Bronchial epithelial cell (primary cell): Measurements from ENCODE around the gene CHCT1. TPM values are rescaled to one million over a fixed set of nuclear protein-coding genes. Genes with fewer than 3 reads are reported as not detected.
"Not testable (repeated sequence)": the region's sequence is repeated elsewhere in the genome, so short reads cannot be mapped to it uniquely, and the experiment has no call there.

ENCODE experiments used
- DNase-seq: peaks from one replicate; pipeline ENCODE4 v3.0.0-alpha.2; 2010; ENCODE audit warnings: low read depth
- FAIRE-seq: peaks from 2 replicates; lab custom pipeline; 2011; peaks lifted over from hg19 to GRCh38; lab: Jason Lieb, UNC
- H3K27me3 ChIP-seq: 2 replicates; pipeline ENCODE4 v1.5.1; 2011; ENCODE audit warnings: low read length; ENCODE audit not compliant: control insufficient read depth, insufficient read depth
- H3K36me3 ChIP-seq: 2 replicates; pipeline ENCODE4 v1.5.1; 2011; ENCODE audit warnings: low read length; ENCODE audit not compliant: control insufficient read depth, insufficient read depth
- H3K4me3 ChIP-seq: 2 replicates; pipeline ENCODE4 v1.5.1; 2011; ENCODE audit warnings: mild to moderate bottlenecking, low read depth, low read length, control low read depth
- total RNA-seq: library from RNA; depleted of rRNA; stranded (reverse); fragments of >200 nt; gene quantifications from 2 replicates; pipeline ENCODE4 v1.2.1, GENCODE V29; 2014
- TF ChIP-seq, protein P1 (sequence below): IDR thresholded peaks from 2 replicates; pipeline ENCODE4 v1.5.1; 2011; ENCODE audit warnings: mild to moderate bottlenecking, moderate library complexity, low read length, control low read depth, inconsistent platforms; ENCODE audit not compliant: insufficient read depth, severe bottlenecking

CHCT1 gene
- total RNA-seq, 1 donor from 2014 or later = not detected

- no peaks in the 10 kb centered on the region for H3K36me3 ChIP-seq
- no peak for DNase-seq
- FAIRE-seq = no peak
- no peak overlapping the region for H3K4me3 ChIP-seq
- TF ChIP-seq, protein P1, sequence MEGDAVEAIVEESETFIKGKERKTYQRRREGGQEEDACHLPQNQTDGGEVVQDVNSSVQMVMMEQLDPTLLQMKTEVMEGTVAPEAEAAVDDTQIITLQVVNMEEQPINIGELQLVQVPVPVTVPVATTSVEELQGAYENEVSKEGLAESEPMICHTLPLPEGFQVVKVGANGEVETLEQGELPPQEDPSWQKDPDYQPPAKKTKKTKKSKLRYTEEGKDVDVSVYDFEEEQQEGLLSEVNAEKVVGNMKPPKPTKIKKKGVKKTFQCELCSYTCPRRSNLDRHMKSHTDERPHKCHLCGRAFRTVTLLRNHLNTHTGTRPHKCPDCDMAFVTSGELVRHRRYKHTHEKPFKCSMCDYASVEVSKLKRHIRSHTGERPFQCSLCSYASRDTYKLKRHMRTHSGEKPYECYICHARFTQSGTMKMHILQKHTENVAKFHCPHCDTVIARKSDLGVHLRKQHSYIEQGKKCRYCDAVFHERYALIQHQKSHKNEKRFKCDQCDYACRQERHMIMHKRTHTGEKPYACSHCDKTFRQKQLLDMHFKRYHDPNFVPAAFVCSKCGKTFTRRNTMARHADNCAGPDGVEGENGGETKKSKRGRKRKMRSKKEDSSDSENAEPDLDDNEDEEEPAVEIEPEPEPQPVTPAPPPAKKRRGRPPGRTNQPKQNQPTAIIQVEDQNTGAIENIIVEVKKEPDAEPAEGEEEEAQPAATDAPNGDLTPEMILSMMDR = no peak
- H3K27me3 ChIP-seq = no peaks in the 10 kb centered on the region
Observed at GRCh38 chr17:60410001-60410400, 12.3 kb upstream of the CHCT1 start.

DNA sequence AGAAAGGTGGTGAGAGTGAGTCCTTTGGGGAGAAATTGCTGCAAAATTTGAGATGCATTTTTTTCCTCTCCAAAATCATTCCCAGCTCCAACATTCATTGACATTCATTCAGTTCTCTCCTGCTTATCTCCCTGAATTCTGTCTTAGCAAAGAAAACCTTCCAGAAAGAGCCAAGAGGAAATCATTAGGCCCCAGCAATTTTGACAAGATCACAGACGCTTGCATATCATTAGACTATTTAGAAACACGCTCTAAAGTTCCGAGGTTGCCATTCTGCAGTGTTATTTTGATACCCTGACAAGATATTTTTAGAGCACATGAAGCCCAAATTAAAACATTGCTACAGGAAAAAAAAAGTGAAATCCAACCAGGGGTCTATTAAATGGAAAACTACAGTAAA is 9.6 kb upstream of the CHCT1 start:
- no peak overlapping the region for H3K4me3 ChIP-seq
- no peaks in the 10 kb centered on the region for H3K27me3 ChIP-seq
- TF ChIP-seq, protein P1 = no peak
- no peak for DNase-seq
- FAIRE-seq = no peak
- no peaks in the 10 kb centered on the region for H3K36me3 ChIP-seq

DNA sequence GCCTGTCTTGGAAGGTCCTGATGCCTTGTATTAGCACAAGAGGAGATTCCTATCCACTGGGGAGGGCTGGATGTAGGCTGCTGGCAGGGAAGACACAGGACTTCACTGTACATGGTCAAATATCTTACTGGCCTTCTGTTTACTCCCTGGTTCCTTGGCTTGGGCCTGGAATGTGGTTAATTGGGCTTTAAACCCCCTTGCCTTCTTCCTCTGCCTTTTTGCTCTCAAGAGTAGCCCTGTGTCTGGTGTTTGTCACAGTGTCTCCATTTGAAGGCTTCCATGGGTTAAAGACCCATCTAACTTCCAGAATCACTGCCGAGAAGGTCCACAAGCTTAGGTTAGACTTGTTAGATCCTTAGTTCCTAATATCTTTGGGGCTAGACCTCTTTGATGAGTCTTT is 7.1 kb upstream of the CHCT1 start:
- no peak overlapping the region for H3K4me3 ChIP-seq
- TF ChIP-seq, protein P1 = no peak
- H3K27me3 ChIP-seq = no peaks in the 10 kb centered on the region
- no peaks in the 10 kb centered on the region for H3K36me3 ChIP-seq
- FAIRE-seq (no peak), DNase-seq (no peak)

- Histone ChIP-seq H3K4me3 (no peak overlapping the region), H3K27me3 (no peaks in the 10 kb centered on the region), H3K36me3 (no peaks in the 10 kb centered on the region)
- TF ChIP-seq, protein P1 = no peak
- DNase-seq = no peak
- no peak for FAIRE-seq
Observed at GRCh38 chr17:60416368-60416925, 5.8 kb upstream of the CHCT1 start.

DNA sequence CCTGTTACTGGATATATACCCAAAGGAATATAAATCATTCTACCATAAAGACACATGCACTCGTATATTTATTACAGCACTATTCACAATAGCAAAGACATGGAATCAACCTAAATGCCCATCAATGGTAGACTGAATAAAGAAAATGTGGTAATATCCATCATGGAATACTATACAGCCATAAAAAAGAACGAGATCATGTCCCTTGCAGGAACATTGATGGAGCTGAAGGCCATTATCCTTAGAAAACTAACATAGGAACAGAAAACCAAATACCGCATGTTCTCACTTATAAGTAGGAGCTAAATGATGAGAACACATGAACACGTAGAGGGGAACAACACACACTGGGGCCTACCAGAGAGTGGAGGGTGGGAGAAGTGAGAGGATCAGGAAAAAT is 3.3 kb upstream of the CHCT1 start:
- DNase-seq, H3K27me3 ChIP-seq, H3K4me3 ChIP-seq, FAIRE-seq, H3K36me3 ChIP-seq: not testable (repeated sequence)

DNA sequence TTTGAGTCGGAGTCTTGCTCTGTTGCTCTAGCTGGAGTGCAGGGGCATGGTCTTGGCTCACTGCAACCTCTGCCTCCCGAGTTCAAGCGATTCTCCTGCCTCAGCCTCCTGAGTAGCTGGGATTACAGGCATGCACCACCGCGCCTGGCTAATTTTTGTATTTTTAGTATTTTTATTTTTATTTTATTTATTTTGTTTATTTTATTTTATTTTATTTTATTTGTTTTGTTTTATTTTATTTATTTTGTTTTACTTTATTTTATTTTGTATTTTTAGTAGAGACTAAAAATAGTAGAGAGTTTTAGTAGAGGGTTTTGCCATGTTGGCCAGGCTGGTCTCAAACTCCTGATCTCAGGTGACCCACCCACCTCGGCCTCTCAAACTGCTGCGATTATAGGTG is 2.4 kb upstream of the CHCT1 start:
- FAIRE-seq, DNase-seq, H3K4me3 ChIP-seq, H3K27me3 ChIP-seq, H3K36me3 ChIP-seq: not testable (repeated sequence)
